SK-N-SH (cell line): ENCODE measurements around the gene SLFNL1. TPM values are rescaled to one million over a fixed set of nuclear protein-coding genes. Genes with fewer than 3 reads are reported as not detected.

Experiments used
- CTCF ChIA-PET: fragments of 300-600, 350-600 bp; formaldehyde crosslinking; extraction: SDS; loops from one replicate; lab custom pipeline; 2021; lab: Yijun Ruan, JAX
- POLR2A ChIA-PET: fragments of 350-600 bp; sonication (Branson Sonifier 250); formaldehyde crosslinking; extraction: SDS; loops from one replicate; lab custom pipeline; 2020; ENCODE audit warnings: antibody characterized with exemption, inconsistent platforms; lab: Yijun Ruan, JAX
- DNase-seq: peaks from one replicate; pipeline ENCODE4 v3.0.0; 2012
- H2AFZ ChIP-seq: fragments of 200-600 bp; sonication (generic); 2 replicates; pipeline ENCODE4 v1.8.1; 2016; ENCODE audit warnings: antibody characterized with exemption, mild to moderate bottlenecking, low read depth
- H3F3A ChIP-seq: fragments of 200-600 bp; sonication (generic); replicated peaks from 2 replicates; pipeline ENCODE3; 2016; ENCODE audit warnings: antibody characterized with exemption, mild to moderate bottlenecking; ENCODE audit not compliant: insufficient read depth
- H3K27ac ChIP-seq, 2 experiments: fragments of 200-500 bp in 1 of 2; fragments of 200-600 bp in 1 of 2; sonication (Bioruptor generic) in 1 of 2; sonication (generic), shearing (Covaris generic) in 1 of 2; 2 replicates each; pipeline versions ENCODE4 v1.5.1 to v1.6.1; 2014 to 2016; ENCODE audit warnings: low read depth in 2 of 2, inconsistent platforms in 1 of 2, low read length in 1 of 2, mild to moderate bottlenecking in 1 of 2, mixed read lengths in 1 of 2
- H3K27me3 ChIP-seq: fragments of 200-600 bp; sonication (generic), shearing (Covaris generic); 2 replicates; pipeline ENCODE4 v1.6.1; 2016; ENCODE audit warnings: mixed run types; ENCODE audit not compliant: insufficient read depth
- H3K36me3 ChIP-seq, 2 experiments: fragments of 200-500 bp in 1 of 2; fragments of 200-600 bp in 1 of 2; sonication (Bioruptor generic) in 1 of 2; sonication (generic) in 1 of 2; replicated peaks in 1 of 2; 2 replicates each; pipeline versions ENCODE3 to v1.5.1; 2014 to 2016; ENCODE audit warnings: low read length in 1 of 2, mild to moderate bottlenecking in 1 of 2; ENCODE audit not compliant: insufficient read depth in 2 of 2, control insufficient read depth in 1 of 2
- H3K4me1 ChIP-seq, 2 experiments: fragments of 200-500 bp in 1 of 2; fragments of 200-600 bp in 1 of 2; sonication (Bioruptor generic) in 1 of 2; sonication (generic), shearing (Covaris generic) in 1 of 2; 2 replicates each; pipeline versions ENCODE4 v1.5.1 to v1.6.1; 2014 to 2016; ENCODE audit warnings: low read depth in 1 of 2, low read length in 1 of 2, mixed run types in 1 of 2; ENCODE audit not compliant: insufficient read depth in 2 of 2, control insufficient read depth in 1 of 2
- H3K4me2 ChIP-seq: fragments of 200-600 bp; sonication (generic), shearing (Covaris generic); 2 replicates; pipeline ENCODE4 v1.6.1; 2017; ENCODE audit warnings: mixed run types
- H3K4me3 ChIP-seq, 2 experiments: fragments of 200-500 bp in 1 of 2; fragments of 200-600 bp in 1 of 2; sonication (Bioruptor generic) in 1 of 2; sonication (generic), shearing (Covaris generic) in 1 of 2; 2 replicates each; pipeline versions ENCODE4 v1.5.1 to v1.8.1; 2014 to 2016; ENCODE audit warnings: low read depth in 2 of 2, inconsistent platforms in 1 of 2, low read length in 1 of 2, mild to moderate bottlenecking in 1 of 2, mixed read lengths in 1 of 2, moderate library complexity in 1 of 2
- H3K79me2 ChIP-seq: fragments of 200-600 bp; sonication (generic); 2 replicates; pipeline ENCODE4 v1.8.1; 2017; ENCODE audit warnings: mild to moderate bottlenecking; ENCODE audit not compliant: insufficient read depth
- H3K9ac ChIP-seq: fragments of 200-600 bp; sonication (generic); 2 replicates; pipeline ENCODE4 v1.6.1; 2017; ENCODE audit warnings: mixed run types
- H3K9me2 ChIP-seq: fragments of 200-600 bp; sonication (generic); 2 replicates; pipeline ENCODE4 v1.6.1; 2017; ENCODE audit warnings: mixed run types
- H3K9me3 ChIP-seq: fragments of 200-600 bp; sonication (generic); 2 replicates; pipeline ENCODE4 v1.6.1; 2017; ENCODE audit warnings: mixed run types, mild to moderate bottlenecking, moderate library complexity
- H4K20me1 ChIP-seq: fragments of 200-600 bp; sonication (generic); 2 replicates; pipeline ENCODE4 v1.6.1; 2017; ENCODE audit warnings: mild to moderate bottlenecking, mixed run types; ENCODE audit not compliant: insufficient read depth
- CHD2 ChIP-seq: fragments of 150-350 bp; IDR thresholded peaks from 2 replicates; pipeline ENCODE4 v1.6.1; 2018; ENCODE audit warnings: low read length; ENCODE audit not compliant: partially characterized antibody
- CTCF ChIP-seq: fragments of 200-600 bp; sonication (generic); IDR thresholded peaks from 2 replicates; pipeline ENCODE4 v1.6.1; 2017; ENCODE audit warnings: antibody characterized with exemption, mild to moderate bottlenecking, moderate library complexity
- GABPA ChIP-seq: IDR thresholded peaks from 2 replicates; pipeline ENCODE4 v1.4.0; 2012; ENCODE audit warnings: low read depth, mild to moderate bottlenecking
- IRF3 ChIP-seq: fragments of 150-350 bp; IDR thresholded peaks from 2 replicates; pipeline ENCODE4 v1.6.1; 2016; ENCODE audit warnings: mild to moderate bottlenecking, low read depth, low read length
- MAX ChIP-seq: IDR thresholded peaks from 2 replicates; pipeline ENCODE4 v1.4.0; 2012; ENCODE audit warnings: low read depth
- NRF1 ChIP-seq: IDR thresholded peaks from 2 replicates; pipeline ENCODE4 v1.6.1; 2012; ENCODE audit warnings: low read depth, mild to moderate bottlenecking, low read length
- POLR2AphosphoS5 ChIP-seq: IDR thresholded peaks from 2 replicates; pipeline ENCODE4 v1.6.1; 2012; ENCODE audit warnings: low read depth, low read length
- REST ChIP-seq: IDR thresholded peaks from 2 replicates; pipeline ENCODE4 v1.6.1; 2012; ENCODE audit warnings: mild to moderate bottlenecking, low read depth, low read length, moderate library complexity
- SMC3 ChIP-seq: IDR thresholded peaks from 2 replicates; pipeline ENCODE4 v1.6.1; 2012; ENCODE audit warnings: low read depth, low read length, improper control_type of control experiment
- TCF12 ChIP-seq: IDR thresholded peaks from 2 replicates; pipeline ENCODE4 v1.4.0; 2012
- USF2 ChIP-seq: fragments of 150-350 bp; IDR thresholded peaks from 2 replicates; pipeline ENCODE4 v1.6.1; 2017; ENCODE audit warnings: antibody characterized with exemption, low read length, low read depth, borderline replicate concordance
- ZBTB33 ChIP-seq: IDR thresholded peaks from 2 replicates; pipeline ENCODE4 v1.4.0; 2012; ENCODE audit warnings: low read depth, borderline replicate concordance
- WGBS: methylation state at CpG from one replicate; pipeline ENCODE4 v1.1.6; 2017; ENCODE audit warnings: low lambda C conversion rate; 5-methylcytosine and 5-hydroxymethylcytosine counted together
- polyA plus RNA-seq, 3 experiments: library from polyadenylated mRNA; depleted of rRNA; stranded (reverse); fragments of >200 nt; gene quantifications; 2 replicates each; pipeline ENCODE4 v1.2.3, GENCODE V29; 2012

SLFNL1 gene
- polyA plus RNA-seq, 1 of the 3 experiments (the other 2 are of a cell fraction) = 0.26 TPM

- WGBS = 94% methylated on average over 8 of the region's 8 CpGs
- no peaks in the 10 kb centered on the region for H3K79me2 ChIP-seq
- no peaks in the 10 kb centered on the region for H3K9me2 ChIP-seq
- no peak overlapping the region for H2AFZ ChIP-seq
- H3K9me3 ChIP-seq = no peaks in the 10 kb centered on the region
- H4K20me1 ChIP-seq = no peaks in the 10 kb centered on the region
- H3K27ac ChIP-seq = no peak overlapping the region
- no peaks in the 10 kb centered on the region for H3K4me1 ChIP-seq
- H3F3A ChIP-seq = peaks cover 10% of the 10 kb centered on the region
- H3K9ac ChIP-seq = no peak overlapping the region
- DNase-seq = no peak
- ChIA-PET CTCF (interaction anchor here (1.3 kb wide), 1 partner anchor 15 kb away, joined by 3 read pairs; no protein-coding TSS in a partner anchor), POLR2A (no interaction called here)
- no peaks in the 10 kb centered on the region for H3K27me3 ChIP-seq
- H3K4me2 ChIP-seq = no peak overlapping the region
- no peak overlapping the region for H3K4me3 ChIP-seq
- TF ChIP-seq USF2 (no peak), GABPA (no peak)
- TF ChIP-seq, all 33 proteins: peak for 0
- H3K36me3 ChIP-seq = peaks cover 43 to 44% of the 10 kb centered on the region in 2 experiments
These were observed 9.5 kb upstream of the SLFNL1 start for GRCh38 chr1:41030872-41031616.

- Histone ChIP-seq H3K27ac (no peak overlapping the region), H3F3A (peaks cover 6% of the 10 kb centered on the region), H3K4me1 (no peaks in the 10 kb centered on the region), H3K79me2 (no peaks in the 10 kb centered on the region), H3K9me2 (no peaks in the 10 kb centered on the region), H2AFZ (no peak overlapping the region), H3K4me3 (no peak overlapping the region), H3K9me3 (no peaks in the 10 kb centered on the region), H3K36me3 (peaks cover 27 to 33% of the 10 kb centered on the region in 2 experiments), H4K20me1 (no peaks in the 10 kb centered on the region)
- DNase-seq = no peak
- ChIA-PET CTCF (interaction anchor here (0.6 kb wide), 1 partner anchor 73 kb away, joined by 3 read pairs; no protein-coding TSS in a partner anchor), POLR2A (no interaction called here)
- TF ChIP-seq MAX = no peak
- TF ChIP-seq NRF1 = no peak
- no peak for TF ChIP-seq CHD2
- no peak for TF ChIP-seq REST
- no peak for TF ChIP-seq SMC3
- TF ChIP-seq TCF12 = no peak
- TF ChIP-seq ZBTB33 = no peak
- no peak for TF ChIP-seq CTCF
- no peak for TF ChIP-seq POLR2AphosphoS5
- TF ChIP-seq IRF3 = no peak
- TF ChIP-seq, all 33 proteins: peak for 0
- no peaks in the 10 kb centered on the region for H3K27me3 ChIP-seq
- H3K9ac ChIP-seq = no peak overlapping the region
- H3K4me2 ChIP-seq = no peak overlapping the region
- WGBS = 92% methylated on average over 7 of the region's 10 CpGs
These were observed 6.6 kb upstream of the SLFNL1 start for GRCh38 chr1:41028034-41028642.
